HG03457 (cell line): ENCODE measurements around the gene GLO1.

Source experiments
- ATAC-seq: cut with Tn5 transposase; IDR thresholded peaks from one replicate; pipeline ENCODE4 v1.9.1; 2021; ENCODE audit warnings: moderate number of reproducible peaks; ENCODE audit not compliant: unreplicated experiment

The GLO1 gene

DNA sequence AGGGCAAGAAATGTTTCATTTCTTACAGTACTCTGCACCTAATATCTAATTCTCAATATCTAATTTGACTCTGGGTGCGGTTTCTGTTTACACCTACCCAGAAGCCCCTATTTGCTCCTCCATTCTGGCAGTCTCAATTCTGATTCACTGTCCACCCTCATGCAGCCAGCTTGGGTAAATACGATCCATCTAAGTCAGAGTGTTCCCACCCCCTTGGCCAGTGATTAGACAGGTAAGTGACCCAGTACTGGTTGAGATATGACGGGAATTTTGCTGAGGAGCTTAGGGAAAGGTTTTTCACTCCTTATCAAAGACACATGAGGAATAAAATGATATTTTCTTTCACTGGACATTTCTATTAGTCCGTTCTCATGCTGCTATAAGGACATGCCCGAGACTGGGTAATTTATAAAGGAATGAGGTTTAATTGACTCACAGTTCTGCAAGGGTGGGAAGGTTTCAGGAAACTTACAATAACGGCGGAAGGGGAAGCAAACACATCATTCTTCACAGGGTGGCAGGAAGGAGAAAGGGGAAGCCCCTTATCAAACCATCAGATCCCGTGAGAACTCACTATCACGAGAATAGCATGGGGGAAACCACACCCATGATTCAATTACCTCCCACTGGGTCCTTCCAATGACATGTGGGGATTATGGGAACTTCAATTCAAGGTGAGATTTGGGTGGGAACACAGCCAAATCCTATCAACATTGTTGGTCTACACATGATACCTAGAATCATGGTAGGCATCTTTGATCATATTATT lies 29.4 kb downstream of the GLO1 start:
- no peak for ATAC-seq

DNA sequence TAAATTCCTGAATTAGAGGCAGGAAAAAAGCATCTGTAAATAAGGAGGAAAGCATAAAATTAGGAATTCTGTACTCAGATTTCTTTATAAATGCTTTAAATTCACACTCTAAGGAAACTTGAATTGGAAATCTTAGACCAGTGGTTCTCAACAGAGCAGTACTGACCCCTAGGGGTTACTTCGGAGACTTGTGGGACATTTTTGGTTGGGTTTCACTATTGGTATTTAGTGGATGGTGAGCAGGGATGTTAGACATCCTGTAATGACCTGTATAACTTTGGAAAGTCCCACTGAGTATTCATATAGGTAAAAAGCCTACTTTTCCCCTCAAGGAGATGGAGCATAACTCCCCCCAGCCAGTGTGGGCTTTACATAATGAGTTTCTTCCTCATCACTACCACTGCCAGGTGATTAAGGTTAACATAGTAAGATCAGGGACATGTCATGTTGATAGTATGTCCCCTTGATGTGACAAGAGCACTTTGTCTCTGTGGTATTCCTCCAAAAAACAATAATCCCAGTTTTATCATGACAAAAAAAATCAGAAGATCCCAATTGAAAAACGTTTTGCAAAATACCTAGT lies 31.0 kb downstream of the GLO1 start:
- ATAC-seq = no peak

- no peak for ATAC-seq
Observed at GRCh38 chr6:38658418-38659167, 44.4 kb downstream of the GLO1 start.

DNA sequence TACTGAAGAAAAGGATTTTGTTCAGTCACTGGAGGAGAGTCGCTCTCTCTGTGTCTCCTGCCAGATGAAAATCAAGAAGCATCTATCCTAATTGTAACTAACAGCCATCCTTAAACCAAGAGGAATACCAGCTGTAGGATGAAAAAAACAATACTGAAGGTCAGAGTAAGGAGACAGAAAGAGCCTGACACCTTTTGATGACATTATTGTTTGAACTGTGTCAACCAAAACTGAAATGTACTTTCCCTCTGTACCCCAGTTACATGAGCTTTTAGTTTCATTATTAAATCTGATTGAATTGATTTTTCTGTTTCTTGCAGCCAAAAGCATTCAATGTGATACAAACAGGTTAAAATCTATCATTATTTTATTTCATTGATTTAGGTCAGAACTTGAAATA lies 46.0 kb downstream of the GLO1 start:
- no peak for ATAC-seq

DNA sequence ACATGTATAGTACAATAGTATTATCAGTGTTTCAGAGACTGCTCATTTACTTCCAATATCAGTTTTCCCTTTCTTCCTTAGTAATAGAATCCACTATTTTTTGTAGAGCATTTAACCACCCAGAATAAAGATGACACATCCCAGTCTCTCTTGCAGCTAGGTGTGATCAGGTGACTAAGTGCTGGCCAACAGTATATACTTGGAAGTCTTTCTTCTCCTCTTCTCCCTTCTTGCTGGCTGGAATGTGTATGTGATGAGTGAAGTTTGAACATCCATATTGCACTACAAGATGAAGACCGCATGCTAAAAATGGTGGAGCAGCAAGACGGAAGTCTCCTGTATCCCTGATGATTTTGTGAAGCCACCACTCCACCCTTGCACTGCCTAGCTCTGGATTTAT lies 48.7 kb downstream of the GLO1 start:
- ATAC-seq = no peak

- ATAC-seq = no peak
Observed at GRCh38 chr6:38651121-38651784, 51.7 kb downstream of the GLO1 start.

- no peak for ATAC-seq
Observed at GRCh38 chr6:38650207-38650752, 52.7 kb downstream of the GLO1 start.

DNA sequence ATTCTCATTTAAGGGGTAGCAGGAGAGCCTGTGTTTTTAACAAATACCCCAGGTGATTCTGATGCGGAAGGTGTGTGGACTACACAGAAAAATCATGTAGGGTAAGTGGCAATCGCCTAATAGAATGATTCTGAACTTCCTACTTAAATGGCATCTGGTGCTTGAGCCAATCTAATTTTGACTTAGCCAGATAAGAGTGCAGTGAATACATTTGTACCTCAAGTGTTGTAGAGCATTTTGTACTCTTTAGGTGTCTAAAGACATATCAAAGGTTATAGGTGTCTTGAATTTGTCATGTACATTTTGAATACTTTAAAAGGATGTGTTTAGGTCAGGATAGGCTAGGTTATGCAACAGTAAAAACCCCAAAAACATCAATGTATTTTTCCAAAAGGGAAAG lies 53.2 kb downstream of the GLO1 start:
- ATAC-seq = no peak

DNA sequence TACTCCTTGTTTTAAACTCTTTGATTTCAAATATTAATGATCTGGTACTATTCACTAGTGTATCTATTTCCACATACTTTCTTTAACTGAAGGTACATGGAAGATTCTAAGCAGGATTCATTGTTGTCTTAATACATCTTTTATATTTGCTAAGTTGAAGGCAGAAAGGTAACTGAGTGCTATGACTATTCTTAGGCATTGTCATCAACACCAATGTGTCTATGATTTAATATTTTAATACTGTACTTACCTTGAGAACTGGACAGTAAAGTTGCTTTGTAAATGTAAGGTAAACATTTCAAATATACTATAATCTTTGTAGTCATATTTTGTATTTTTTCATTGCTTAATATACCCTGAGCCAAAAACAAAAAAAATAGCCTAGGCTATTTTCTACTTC lies 54.3 kb downstream of the GLO1 start:
- no peak for ATAC-seq

- ATAC-seq = no peak
Observed at GRCh38 chr6:38646166-38646878, 56.6 kb downstream of the GLO1 start.

- no peak for ATAC-seq
Observed at GRCh38 chr6:38644951-38645350, 58.0 kb downstream of the GLO1 start.

DNA sequence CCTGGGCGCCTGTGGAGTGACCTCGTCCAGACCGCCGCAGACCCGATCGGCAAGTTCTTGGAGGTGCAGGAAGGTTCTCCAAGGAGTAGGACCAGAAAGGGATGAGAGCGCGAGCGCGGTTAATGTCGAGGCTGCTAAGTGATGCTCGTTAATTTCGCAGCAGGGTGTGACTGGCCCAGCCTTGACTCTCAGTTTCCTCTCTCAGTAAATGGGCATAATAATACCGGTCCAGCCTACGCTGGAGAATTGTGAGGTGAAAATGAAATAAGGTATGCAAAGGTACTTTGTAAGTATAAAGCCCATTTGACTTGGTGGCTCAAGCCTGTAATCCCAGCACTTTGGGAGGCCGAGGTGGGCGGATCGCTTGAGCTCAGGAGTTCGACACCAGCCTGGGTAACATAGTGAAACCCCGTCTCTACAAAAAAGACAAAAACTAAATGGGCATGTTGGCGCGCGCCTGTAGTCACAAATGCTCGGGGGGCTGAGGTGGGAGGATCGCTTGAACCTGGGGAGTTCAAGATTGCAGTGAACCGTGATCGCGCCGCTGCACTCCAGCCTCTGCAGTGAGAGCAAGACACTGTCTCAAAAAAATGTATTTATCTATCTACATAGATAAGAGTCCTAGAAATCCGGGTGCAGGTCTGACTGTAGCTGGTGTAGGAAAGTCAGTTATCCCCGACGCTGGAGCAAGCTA lies 62.6 kb downstream of the GLO1 start:
- ATAC-seq = no peak

GRCh38 chr6:38639498-38640215 lies 63.3 kb downstream of the GLO1 start, which contains the start of gene BTBD9:
TSS of gene BTBD9 (minus strand) at chr6:38639929.
- ATAC-seq = peak; percentile 56

GRCh38 chr6:38638941-38639497 lies 63.9 kb downstream of the GLO1 start:
- ATAC-seq = peak; percentile 33

- no peak for ATAC-seq
Observed at GRCh38 chr6:38637756-38638155, 65.2 kb downstream of the GLO1 start.

GRCh38 chr6:38636027-38636426 lies 66.9 kb downstream of the GLO1 start:
- no peak for ATAC-seq

GRCh38 chr6:38634518-38634917 lies 68.4 kb downstream of the GLO1 start:
- ATAC-seq = no peak

GRCh38 chr6:38632490-38632889 lies 70.5 kb downstream of the GLO1 start:
- ATAC-seq = no peak

DNA sequence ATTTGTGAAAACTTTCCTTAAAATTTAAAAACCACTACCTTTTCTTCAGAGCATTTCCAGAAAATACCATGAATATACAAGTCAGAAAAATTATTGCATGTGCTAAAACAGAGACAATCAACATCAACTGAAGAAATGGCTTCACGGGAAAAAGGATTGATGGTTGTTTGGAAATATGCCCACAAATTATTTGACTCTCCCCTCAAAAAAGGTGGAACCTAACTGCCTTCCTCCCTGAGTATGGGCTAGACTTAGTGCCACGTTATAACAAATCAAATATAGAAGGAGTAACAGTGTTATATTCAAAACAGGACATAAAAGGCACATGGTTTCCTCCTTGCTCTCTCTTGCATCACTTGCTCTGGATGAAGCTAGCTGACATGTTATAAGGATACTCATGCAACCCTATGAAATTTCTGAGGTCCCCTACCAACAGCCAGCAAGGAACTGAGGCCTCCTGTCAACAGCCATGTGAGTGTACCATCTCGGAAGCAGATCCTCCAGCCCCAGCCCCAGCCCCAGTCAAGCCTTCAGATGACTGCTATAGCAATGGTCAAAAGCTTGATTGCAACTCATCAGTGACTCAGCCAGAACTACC lies 71.7 kb downstream of the GLO1 start:
- ATAC-seq = no peak
